Natural killer cell (primary cell): Measurements from ENCODE around the gene ADAMTS17. TPM values are rescaled to one million over a fixed set of nuclear protein-coding genes. Genes with fewer than 3 reads are reported as not detected.
A peak's percentile ranks its signal among the peaks of the same experiment; 100 is the strongest.

Experiments used
- ATAC-seq, 3 donors: fragments of 150-1000 bp in 2 of 3; fragments of 200-7000 bp in 1 of 3; cut with Tn5 transposase; 1 replicate in 1 of 3; 2 replicates in 2 of 3; pipeline ENCODE4 v1.10.0; 2021; ENCODE audit warnings: mild to moderate bottlenecking in 2 of 3, moderate library complexity in 2 of 3
- DNase-seq, 2 donors: peaks; one replicate each; pipeline versions ENCODE4 v3.0.0 to v3.0.0-alpha.2; 2013 to 2021; ENCODE audit warnings: mixed read lengths in 1 of 2
- H3K27ac ChIP-seq: one replicate; pipeline ENCODE4 v1.5.1; 2013; ENCODE audit warnings: mild to moderate bottlenecking, low read length
- H3K27me3 ChIP-seq: one replicate; pipeline ENCODE4 v1.6.1; 2013; ENCODE audit warnings: low read length; ENCODE audit not compliant: control insufficient read depth, insufficient read depth
- H3K36me3 ChIP-seq: one replicate; pipeline ENCODE4 v1.6.1; 2013; ENCODE audit warnings: low read length; ENCODE audit not compliant: control insufficient read depth, insufficient read depth
- H3K4me1 ChIP-seq: one replicate; pipeline ENCODE4 v1.6.1; 2013; ENCODE audit warnings: low read length; ENCODE audit not compliant: control insufficient read depth, insufficient read depth
- H3K4me3 ChIP-seq: one replicate; pipeline ENCODE4 v1.5.1; 2013; ENCODE audit warnings: low read length
- H3K9me3 ChIP-seq: one replicate; pipeline ENCODE4 v1.6.1; 2013; ENCODE audit warnings: low read length; ENCODE audit not compliant: control insufficient read depth, insufficient read depth
- H3K27ac Mint-ChIP-seq, 2 donors: one replicate each; pipeline ENCODE4 v1.8.0; 2022; ENCODE audit warnings: mild to moderate bottlenecking in 2 of 2, mixed read lengths in 2 of 2, moderate library complexity in 1 of 2
- H3K27me3 Mint-ChIP-seq, 2 donors: one replicate each; pipeline ENCODE4 v1.8.0; 2022; ENCODE audit warnings: low read depth in 2 of 2, mixed read lengths in 2 of 2
- H3K36me3 Mint-ChIP-seq: one replicate; pipeline ENCODE4 v1.8.0; 2022; ENCODE audit warnings: mixed read lengths
- H3K4me1 Mint-ChIP-seq, 2 donors: one replicate each; pipeline ENCODE4 v1.8.0; 2022; ENCODE audit warnings: mixed read lengths in 2 of 2
- H3K4me3 Mint-ChIP-seq: one replicate; pipeline ENCODE4 v1.8.0; 2022; ENCODE audit warnings: mild to moderate bottlenecking, moderate library complexity, mixed read lengths
- H3K9me3 Mint-ChIP-seq, 2 donors: one replicate each; pipeline ENCODE4 v1.8.0; 2022; ENCODE audit warnings: mixed read lengths in 2 of 2
- CTCF ChIP-seq: fragments of 200-600 bp; IDR thresholded peaks from one replicate; pipeline ENCODE4 v1.8.0; 2022; ENCODE audit warnings: antibody characterized with exemption
- WGBS: methylation state at CpG from one replicate; pipeline ENCODE4 v1.1.7; 2013; ENCODE audit warnings: missing lambda C conversion rate; ENCODE audit not compliant: insufficient coverage; 5-methylcytosine and 5-hydroxymethylcytosine counted together
- intact Hi-C: fragments of 100-400 bp; cut with micrococcal nuclease; formaldehyde crosslinking; loops from one replicate; pipeline ENCODE4 v1.14.2; 2022
- total RNA-seq, 4 donors: library from RNA; stranded (reverse); fragments of 120-200 nt in 1 of 4; gene quantifications; one replicate each; pipeline versions ENCODE4 v1.2.3 to v1.2.4, GENCODE V29; 2013 to 2022

Gene ADAMTS17
- total RNA-seq = 1 to 10 TPM; 4.8 to 9.5 (median 5.3) TPM
- 3.3 TPM for total RNA-seq (2013)

GRCh38 chr15:100341750-100342560 lies at the start of gene ADAMTS17:
Gene ADAMTS17, minus strand, starts transcription at chr15:100341975. Its CDS starts 76 bp downstream, at chr15:100341899.
- Mint-ChIP-seq H3K36me3 (no peaks in the 10 kb centered on the region), H3K4me1 (peaks cover 11 to 13% of the 10 kb centered on the region in 2 donors), H3K27me3 (peaks cover 22 to 35% of the 10 kb centered on the region in 2 donors), H3K4me3 (peak within 1 kb of the TSS; percentile 67), H3K27ac (peak within 1 kb of the TSS in 1 of 2 donors; percentile 58), H3K9me3 (no peaks in the 10 kb centered on the region)
- peaks cover 21% of the 10 kb centered on the region for H3K4me1 ChIP-seq
- peak within 1 kb of the TSS; percentile 35 for H3K4me3 ChIP-seq
- intact Hi-C loops = loop anchor here (1.0 to 5.0 kb wide), 4 partner anchors 8 to 260 kb away; partner anchors contain the start of genes ASB7 and LINS1
- H3K9me3 ChIP-seq = no peaks in the 10 kb centered on the region
- H3K27me3 ChIP-seq = peaks cover 8% of the 10 kb centered on the region
- peak; percentile 95 to 99 (median 95) for ATAC-seq
- no peaks in the 10 kb centered on the region for H3K36me3 ChIP-seq
- WGBS = 4% methylated on average over 58 of the region's 59 CpGs
- H3K27ac ChIP-seq = no peak within 1 kb of the TSS
- TF ChIP-seq CTCF = peak; percentile 93
- DNase-seq = peak; percentile 91 to 98

GRCh38 chr15:100385300-100386050 lies 43.7 kb upstream of the ADAMTS17 start:
- H3K4me3 ChIP-seq = no peak overlapping the region
- intact Hi-C loops = no loop called here
- no peak overlapping the region for H3K27ac ChIP-seq
- H3K4me3 Mint-ChIP-seq = no peak overlapping the region
- peaks cover 9% of the 10 kb centered on the region for H3K36me3 Mint-ChIP-seq
- no peak for ATAC-seq
- WGBS = 96% methylated on average over 3 of the region's 3 CpGs
- no peaks in the 10 kb centered on the region for H3K36me3 ChIP-seq
- H3K27me3 ChIP-seq = no peaks in the 10 kb centered on the region
- peaks cover 6 to 17% of the 10 kb centered on the region in 2 donors for H3K27me3 Mint-ChIP-seq
- no peak for DNase-seq
- TF ChIP-seq CTCF = no peak
- no peaks in the 10 kb centered on the region for H3K4me1 ChIP-seq
- peaks cover 0 to 5% of the 10 kb centered on the region in 2 donors for H3K4me1 Mint-ChIP-seq
- peaks cover 4 to 9% of the 10 kb centered on the region in 2 donors for H3K9me3 Mint-ChIP-seq
- H3K9me3 ChIP-seq = peaks cover 16% of the 10 kb centered on the region
- no peak overlapping the region for H3K27ac Mint-ChIP-seq

GRCh38 chr15:100384108-100384410 lies 42.3 kb upstream of the ADAMTS17 start:
- Histone ChIP-seq H3K4me3 (no peak overlapping the region), H3K4me1 (no peaks in the 10 kb centered on the region), H3K27ac (no peak overlapping the region), H3K36me3 (no peaks in the 10 kb centered on the region), H3K9me3 (peaks cover 16% of the 10 kb centered on the region), H3K27me3 (no peaks in the 10 kb centered on the region)
- peaks cover 0 to 5% of the 10 kb centered on the region in 2 donors for H3K4me1 Mint-ChIP-seq
- intact Hi-C loops = no loop called here
- no peak for TF ChIP-seq CTCF
- DNase-seq (no peak), ATAC-seq (no peak)
- H3K36me3 Mint-ChIP-seq = peaks cover 9% of the 10 kb centered on the region
- 76% methylated on average over 10 of the region's 10 CpGs for WGBS
- H3K4me3 Mint-ChIP-seq = no peak overlapping the region
- peaks cover 4 to 9% of the 10 kb centered on the region in 2 donors for H3K9me3 Mint-ChIP-seq
- no peak overlapping the region for H3K27ac Mint-ChIP-seq
- peaks cover 6 to 17% of the 10 kb centered on the region in 2 donors for H3K27me3 Mint-ChIP-seq
